ENCODE data around the gene SLC9A8.

Gene SLC9A8

GRCh38 chr20:49882171-49882970 is 69.7 kb downstream of the SLC9A8 start:
- no peak for TF ChIP-seq CTCF (IDR thresholded peaks at IDR 0.05; ENCODE audit: low read depth, low read length)

GRCh38 chr20:49883246-49883802 is 70.7 kb downstream of the SLC9A8 start:
- no peak for DNase-seq (ENCODE audit: extremely low read depth, low read depth)
- TF ChIP-seq CTCF (IDR thresholded peaks at IDR 0.05; ENCODE audit: low read depth, low read length): no peak

More at GRCh38 chr20:49882171-49882970, 69.7 kb downstream of the SLC9A8 start:
- no peak for DNase-seq (ENCODE audit: extremely low read depth, low read depth)

- no peak for TF ChIP-seq CTCF (IDR thresholded peaks at IDR 0.05; ENCODE audit: low read depth, low read length)
These were observed 73.1 kb downstream of the SLC9A8 start for GRCh38 chr20:49885558-49886332.

GRCh38 chr20:49886571-49887213 is 74.1 kb downstream of the SLC9A8 start:
- DNase-seq (ENCODE audit: extremely low read depth, low read depth): no peak
- no peak for TF ChIP-seq CTCF (IDR thresholded peaks at IDR 0.05; ENCODE audit: low read depth, low read length)

More at GRCh38 chr20:49885558-49886332, 73.1 kb downstream of the SLC9A8 start:
- no peak for DNase-seq (ENCODE audit: extremely low read depth, low read depth)

- DNase-seq (ENCODE audit: extremely low read depth, low read depth): no peak
- no peak for TF ChIP-seq CTCF (IDR thresholded peaks at IDR 0.05; ENCODE audit: low read depth, low read length)
These were observed 74.9 kb downstream of the SLC9A8 start for GRCh38 chr20:49887251-49888211.

GRCh38 chr20:49888212-49889000 is 75.8 kb downstream of the SLC9A8 start:
- TF ChIP-seq CTCF (IDR thresholded peaks at IDR 0.05; ENCODE audit: low read depth, low read length): peak; percentile 89
- no peak for DNase-seq (ENCODE audit: extremely low read depth, low read depth)

All from AG09319 (cell line).